OCI-M2 (cell line): ENCODE results near the gene PABPN1L.

ENCODE experiments used
- DNase-seq: peaks from one replicate; lab custom pipeline; 2025; ENCODE audit not compliant: unreplicated experiment; lab: John Stamatoyannopoulos, UW

The PABPN1L gene, protein sequence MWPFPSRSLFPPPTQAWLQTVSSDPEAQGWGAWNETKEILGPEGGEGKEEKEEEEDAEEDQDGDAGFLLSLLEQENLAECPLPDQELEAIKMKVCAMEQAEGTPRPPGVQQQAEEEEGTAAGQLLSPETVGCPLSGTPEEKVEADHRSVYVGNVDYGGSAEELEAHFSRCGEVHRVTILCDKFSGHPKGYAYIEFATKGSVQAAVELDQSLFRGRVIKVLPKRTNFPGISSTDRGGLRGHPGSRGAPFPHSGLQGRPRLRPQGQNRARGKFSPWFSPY

GRCh38 chr16:88866151-88866920, at the start of gene PABPN1L:
Gene PABPN1L, minus strand, starts transcription at chr16:88866660. Its CDS starts 54 bp downstream, at chr16:88866606.
- DNase-seq, result no peak

GRCh38 chr16:88915639-88916327, 49.3 kb upstream of the PABPN1L start:
- no peak for DNase-seq

GRCh38 chr16:88914750-88915368, 48.4 kb upstream of the PABPN1L start:
- no peak for DNase-seq

- DNase-seq, result no peak
Measured at GRCh38 chr16:88913870-88914269, 47.4 kb upstream of the PABPN1L start.

- no peak for DNase-seq
Measured at GRCh38 chr16:88913001-88913612, 46.6 kb upstream of the PABPN1L start.

DNA sequence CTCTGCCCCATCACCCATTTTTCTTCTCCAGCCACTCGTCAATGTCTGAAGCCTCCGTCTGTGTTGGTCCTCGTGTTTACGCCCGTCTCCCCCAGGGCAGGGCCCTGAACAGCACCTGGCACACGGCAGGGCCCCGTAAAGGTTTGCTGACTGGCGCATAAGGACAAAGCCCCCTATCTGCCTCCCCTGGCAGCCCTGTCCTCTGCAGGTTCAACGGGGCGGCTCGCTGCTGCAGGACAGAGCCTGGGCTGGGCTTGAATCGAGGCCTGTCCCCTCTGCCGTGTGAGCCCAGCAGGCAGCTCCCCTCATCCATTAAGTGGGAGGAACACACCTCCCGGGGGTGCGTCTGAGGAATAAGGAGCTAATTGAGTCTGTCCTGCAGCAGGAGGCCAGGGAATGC, 46.1 kb upstream of the PABPN1L start:
- DNase-seq, result no peak

DNA sequence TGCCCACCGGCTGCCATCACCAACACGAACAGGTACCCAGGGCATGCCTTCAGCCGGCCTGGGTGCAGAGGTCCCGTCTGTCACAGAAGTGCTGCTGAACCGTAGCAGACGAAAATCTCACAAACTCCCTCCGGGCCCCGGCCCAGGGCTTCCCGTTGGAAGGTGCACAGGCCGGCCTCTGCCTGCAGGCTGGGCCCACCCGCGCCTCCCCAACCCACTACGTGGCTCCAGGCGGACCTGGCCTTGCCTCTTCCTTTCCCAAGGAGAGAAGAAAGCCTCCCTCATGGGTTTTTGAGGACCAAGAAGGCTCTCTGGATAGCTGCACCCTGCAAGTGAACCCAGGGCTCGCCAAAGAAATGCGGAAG, 45.5 kb upstream of the PABPN1L start:
- DNase-seq, result no peak

- no peak for DNase-seq
Measured at GRCh38 chr16:88911136-88911945, 44.9 kb upstream of the PABPN1L start.

DNA sequence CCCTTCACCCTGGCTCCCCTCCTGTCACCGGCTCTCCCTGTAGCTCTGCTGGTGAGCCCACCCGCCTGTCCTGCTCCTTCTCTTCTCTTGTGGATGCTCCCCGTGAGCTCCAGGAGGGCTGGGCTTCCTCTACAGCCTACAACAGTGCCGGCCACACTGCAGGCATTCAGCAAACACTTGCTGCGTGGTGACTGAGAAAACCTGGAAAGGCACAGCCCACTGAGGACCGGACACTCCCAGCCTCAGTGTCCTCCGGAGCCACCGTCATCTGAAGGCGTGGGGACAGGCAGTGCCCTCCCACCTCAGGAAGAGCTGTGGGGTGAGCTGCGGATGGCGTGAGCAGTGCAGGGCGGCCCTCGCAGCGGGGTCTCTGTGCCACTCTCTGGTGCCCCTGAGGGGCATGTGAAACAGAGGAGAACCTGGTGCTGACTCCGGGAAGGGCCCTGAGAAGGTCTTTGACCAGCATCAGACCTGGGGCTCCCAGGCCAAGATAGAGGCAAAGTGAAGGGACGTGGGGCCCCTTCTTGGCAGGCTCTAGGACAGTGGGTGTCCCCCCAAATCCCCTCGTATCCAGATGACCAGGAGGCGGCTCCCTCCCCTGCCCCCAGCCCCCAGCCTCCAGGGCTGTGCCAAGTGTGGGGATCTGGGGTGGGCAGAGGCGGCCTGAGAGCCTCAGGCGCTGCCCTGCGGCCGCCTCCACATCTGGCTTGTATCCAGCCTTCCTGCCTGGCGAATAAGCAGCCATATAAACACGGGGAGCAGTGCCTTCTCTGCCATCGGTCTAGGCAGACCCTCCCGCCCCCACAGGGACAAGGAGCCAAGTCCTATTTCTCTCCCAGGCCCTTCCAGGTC, 44.0 kb upstream of the PABPN1L start:
- no peak for DNase-seq

DNA sequence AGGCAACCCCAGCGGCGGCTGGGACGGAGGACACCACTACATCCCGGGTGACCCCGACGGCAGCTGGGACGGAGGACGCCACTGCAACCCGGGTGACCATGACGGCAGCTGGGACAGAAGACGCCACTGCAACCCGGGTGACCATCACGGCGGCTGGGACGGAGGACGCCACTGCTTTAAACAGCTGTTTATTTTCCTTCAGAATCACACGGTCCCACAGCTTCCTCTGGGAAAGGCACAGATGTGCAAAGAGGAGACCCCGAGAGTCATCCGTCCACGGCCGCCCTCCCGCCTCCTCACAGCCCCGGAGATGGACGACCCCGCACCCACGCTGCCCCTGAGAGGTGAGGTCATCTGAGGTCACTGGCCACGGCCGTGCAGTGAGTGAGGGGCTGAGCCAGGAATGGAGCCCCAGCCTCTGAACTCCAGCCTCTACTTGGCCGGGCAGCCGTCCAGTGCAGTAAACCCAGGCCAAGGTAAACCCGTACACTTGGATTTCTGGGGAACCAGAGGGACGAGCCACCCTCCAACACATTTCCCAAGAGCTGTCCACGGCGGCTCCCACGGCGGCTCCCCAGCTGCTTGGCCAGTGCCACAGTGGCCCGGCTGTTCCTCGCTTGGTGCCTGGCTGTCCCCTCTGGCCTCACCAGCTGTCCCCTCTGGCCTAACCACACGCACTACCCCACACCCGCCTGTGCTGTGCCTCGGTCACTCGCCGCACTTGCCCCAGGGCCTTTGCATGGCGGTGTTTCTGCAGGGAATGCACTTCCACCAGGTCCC, 43.2 kb upstream of the PABPN1L start:
- no peak for DNase-seq

GRCh38 chr16:88908307-88908706, 41.8 kb upstream of the PABPN1L start:
- no peak for DNase-seq

DNA sequence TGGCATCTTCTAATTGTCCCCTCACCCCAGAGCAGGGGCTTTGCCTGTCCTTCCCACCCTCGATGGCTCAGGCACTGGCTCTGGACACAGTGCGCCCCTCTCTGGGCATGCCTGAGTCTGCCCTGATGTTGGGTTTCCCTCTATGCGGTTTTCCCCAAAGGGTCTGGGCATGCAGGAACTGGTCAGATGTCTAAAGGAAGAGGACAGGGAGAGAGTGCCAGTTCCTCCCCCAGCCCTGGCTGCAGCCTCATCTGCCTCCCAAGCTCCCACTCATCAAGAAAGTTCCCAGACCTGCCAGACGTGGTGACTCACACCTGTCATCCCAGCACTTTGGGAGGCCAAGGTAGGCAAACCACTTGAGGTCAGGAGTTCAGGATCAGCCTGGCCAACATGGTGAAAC, 41.3 kb upstream of the PABPN1L start:
- DNase-seq, result no peak

GRCh38 chr16:88906535-88907105, 40.2 kb upstream of the PABPN1L start:
- no peak for DNase-seq

DNA sequence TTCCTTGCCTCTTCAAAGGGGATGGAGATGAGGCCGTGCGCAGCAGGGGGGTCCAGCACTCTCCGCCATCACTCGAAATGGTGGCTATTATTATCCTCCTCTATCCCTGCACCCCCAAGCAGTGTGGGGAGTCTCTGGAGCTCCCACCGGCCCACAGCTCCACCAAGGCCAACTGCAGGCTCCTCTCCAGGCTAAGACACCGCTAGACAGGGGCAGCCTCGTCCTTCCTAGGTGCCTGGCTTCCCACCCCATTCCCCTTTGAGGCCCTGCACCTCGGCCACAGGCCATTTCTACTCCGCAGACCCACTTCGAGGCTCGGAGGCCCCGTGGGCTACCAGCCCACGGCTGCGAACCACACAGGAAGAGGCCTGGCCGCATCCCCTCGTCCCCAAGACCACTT, 39.6 kb upstream of the PABPN1L start:
- DNase-seq, result no peak

DNA sequence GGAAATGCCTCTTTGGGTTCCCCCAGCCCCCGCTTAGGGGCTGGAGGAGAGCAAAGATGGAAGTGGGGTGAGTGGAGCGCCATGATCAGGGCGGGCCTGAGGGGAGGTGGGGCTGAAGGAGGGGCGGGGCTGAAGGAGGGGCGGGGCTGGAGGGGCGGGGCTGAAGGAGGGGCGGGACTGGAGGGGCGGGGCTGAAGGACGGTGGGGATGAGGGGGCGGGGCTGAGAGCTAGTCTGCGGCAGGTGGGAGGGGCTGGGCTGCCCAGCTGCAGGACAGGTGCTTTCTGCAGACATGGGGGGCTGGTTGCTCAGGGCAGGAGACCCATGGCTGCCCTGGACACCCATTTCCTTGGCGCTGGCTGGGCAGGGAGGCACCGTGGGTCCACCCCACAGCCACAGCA, 39.1 kb upstream of the PABPN1L start:
- DNase-seq, result no peak

DNA sequence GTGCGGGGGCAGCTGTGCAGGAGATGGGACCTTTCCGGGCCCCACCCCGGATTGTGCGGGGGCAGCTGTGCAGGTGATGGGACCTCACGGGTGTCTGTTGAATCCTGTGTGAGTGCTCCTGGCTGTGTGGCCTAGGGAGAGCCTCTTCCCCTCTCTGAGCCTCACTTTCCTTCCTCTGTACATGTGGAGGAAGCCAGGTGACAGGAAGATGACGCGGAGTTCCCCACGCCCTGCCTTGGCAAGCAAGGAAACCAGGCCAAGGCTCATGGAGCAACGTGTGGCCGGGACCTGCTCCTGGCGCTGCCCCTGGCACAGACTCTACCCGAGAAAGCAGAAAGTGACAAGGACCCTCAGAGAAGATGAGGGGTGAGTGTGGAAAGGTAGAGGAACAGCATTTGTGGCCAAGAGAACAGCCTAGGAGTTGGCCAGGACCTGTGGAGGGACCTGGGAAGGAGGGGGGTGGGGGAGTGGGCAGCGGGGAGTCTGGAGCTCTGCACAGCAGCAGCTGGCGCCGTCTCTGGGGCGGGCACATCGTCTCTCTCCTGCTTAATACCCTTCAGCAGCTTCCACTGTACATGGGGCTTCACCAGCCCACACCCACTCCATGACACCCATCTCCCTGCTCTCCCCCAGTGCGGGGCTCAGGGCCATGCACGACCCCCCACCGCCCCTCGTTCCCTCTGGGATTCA, 38.4 kb upstream of the PABPN1L start:
- DNase-seq, result no peak

GRCh38 chr16:88903267-88903666, 36.8 kb upstream of the PABPN1L start:
- DNase-seq, result no peak

DNA sequence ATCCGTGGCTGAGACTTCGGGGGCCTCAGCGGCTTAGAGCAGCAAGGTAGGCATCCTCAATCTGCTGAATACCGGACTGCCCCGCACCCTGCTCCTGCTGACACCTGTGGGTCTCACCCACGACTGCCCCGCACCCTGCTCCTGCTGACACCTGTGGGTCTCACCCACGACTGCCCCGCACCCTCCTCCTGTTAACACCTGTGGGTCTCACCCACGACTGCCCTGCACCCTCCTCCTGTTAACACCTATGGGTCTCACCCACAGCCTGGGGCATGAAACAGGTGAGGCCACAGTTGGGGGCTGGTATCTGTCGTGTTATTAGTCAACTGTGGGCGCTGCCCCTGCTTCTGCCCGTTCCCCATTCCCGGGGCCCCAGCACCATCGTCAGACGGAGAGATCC, 36.3 kb upstream of the PABPN1L start:
- DNase-seq, result no peak
